Left cardiac atrium (tissue), 4 donors: ENCODE measurements around the gene CRKL. TPM values are rescaled to one million over a fixed set of nuclear protein-coding genes. Genes with fewer than 3 reads are reported as not detected.

Experiments
- ATAC-seq, 2 donors: fragments of 200-7000 bp; cut with Tn5 transposase; one replicate each; pipeline ENCODE4 v1.9.1; 2020; ENCODE audit warnings: mild to moderate bottlenecking in 2 of 2, moderate library complexity in 2 of 2
- DNase-seq: peaks from one replicate; pipeline ENCODE4 v3.0.0-alpha.2; 2020
- intact Hi-C, 2 donors: fragments of 100-400 bp; cut with DNase I; formaldehyde crosslinking; loops; one replicate each; pipeline versions ENCODE4 v1.14.1 to v1.15.1; 2022 to 2023
- total RNA-seq, 2 donors: library from RNA; stranded (reverse); fragmentation: NEBNext Ultra II Directional; extraction: Animal tissue kit (Norgen Biotek cat#: 25700); gene quantifications; one replicate each; pipeline ENCODE4 v1.2.1, GENCODE V29; 2021
- donor health status: DM: no; HTN: yes; CAD: no.
- donor health status: DM: no; HTN: yes; CAD: no; lungs with severe emphysema.
- donor health status: DM: yes; HTN: yes; CAD: no.
- donor health status: Dilated cardiomyopathy.

Gene CRKL
- total RNA-seq, 2 donors from 2014 or later = 48.7 to 50.2 TPM

- no peak for ATAC-seq
- no peak for DNase-seq
- intact Hi-C loops = no loop called here
These were observed 28.3 kb downstream of the CRKL start for GRCh38 chr22:20945578-20945934.

GRCh38 chr22:20946080-20946986, 29.1 kb downstream of the CRKL start:
- intact Hi-C loops = no loop called here
- ATAC-seq (peak; percentile 67 to 79), DNase-seq (no peak)

- no peak for DNase-seq
- ATAC-seq = no peak
- intact Hi-C loops = no loop called here
These were observed 29.8 kb downstream of the CRKL start for GRCh38 chr22:20946991-20947390.

DNA sequence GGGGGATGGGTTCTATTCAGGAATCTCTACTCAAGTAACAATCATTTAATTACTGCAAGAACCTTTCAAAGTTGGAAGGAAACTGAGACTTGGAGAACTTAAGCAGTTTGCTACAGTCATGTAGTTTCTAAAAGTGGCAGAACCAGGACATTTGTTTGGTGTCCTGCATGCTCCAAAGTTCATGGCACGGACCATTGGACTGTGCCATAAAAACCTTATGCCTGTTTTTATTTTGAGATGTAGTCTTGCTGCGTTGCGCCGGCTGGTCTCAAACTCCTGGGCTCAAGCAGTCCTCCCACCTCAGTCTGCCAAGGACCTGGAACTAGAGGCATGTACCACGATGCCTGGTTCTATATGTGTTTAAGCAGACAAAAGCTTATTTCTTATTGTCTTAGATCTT, 31.2 kb downstream of the CRKL start:
- DNase-seq = no peak
- intact Hi-C loops = no loop called here
- no peak for ATAC-seq

DNA sequence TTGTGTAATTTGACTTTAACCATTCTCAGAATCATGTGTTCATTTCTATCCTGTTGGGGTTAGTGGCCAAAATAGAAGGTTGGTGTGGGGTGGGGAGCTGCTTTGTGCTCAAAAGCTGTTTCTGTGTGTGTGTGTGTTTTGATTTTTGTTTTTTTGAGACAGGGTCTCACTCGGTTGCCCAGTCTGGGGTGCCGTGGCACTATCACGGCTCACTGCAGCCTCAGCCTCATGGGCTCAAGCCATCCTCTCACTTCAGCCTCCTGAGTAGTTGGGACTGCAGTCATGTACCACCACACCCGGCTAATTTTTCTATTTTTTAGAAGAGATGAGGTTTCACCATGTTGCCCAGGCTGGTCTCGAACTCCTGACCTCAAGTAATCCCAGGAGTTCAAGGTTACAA, 31.8 kb downstream of the CRKL start:
- DNase-seq (no peak), ATAC-seq (no peak)
- intact Hi-C loops = no loop called here

DNA sequence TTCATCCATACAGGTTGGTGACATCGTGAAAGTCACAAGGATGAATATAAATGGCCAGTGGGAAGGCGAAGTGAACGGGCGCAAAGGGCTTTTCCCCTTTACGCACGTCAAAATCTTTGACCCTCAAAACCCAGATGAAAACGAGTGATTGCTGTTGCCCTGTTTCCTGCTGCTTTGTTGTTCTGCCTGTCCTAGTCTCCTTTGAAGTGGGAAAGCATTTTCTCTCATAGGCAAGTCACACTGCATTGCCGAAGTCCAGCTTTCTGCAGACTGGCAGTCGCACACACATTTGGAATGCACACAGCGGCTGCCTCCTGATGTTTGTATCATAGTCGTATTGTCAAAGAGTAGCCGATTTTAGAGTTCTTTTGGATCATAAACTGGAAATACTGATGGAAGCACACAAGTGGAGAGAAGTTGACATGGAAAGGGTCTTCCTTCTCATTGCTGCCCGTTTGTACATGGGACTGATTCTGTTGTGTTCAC, 32.5 kb downstream of the CRKL start:
- no peak for DNase-seq
- intact Hi-C loops = no loop called here

DNA sequence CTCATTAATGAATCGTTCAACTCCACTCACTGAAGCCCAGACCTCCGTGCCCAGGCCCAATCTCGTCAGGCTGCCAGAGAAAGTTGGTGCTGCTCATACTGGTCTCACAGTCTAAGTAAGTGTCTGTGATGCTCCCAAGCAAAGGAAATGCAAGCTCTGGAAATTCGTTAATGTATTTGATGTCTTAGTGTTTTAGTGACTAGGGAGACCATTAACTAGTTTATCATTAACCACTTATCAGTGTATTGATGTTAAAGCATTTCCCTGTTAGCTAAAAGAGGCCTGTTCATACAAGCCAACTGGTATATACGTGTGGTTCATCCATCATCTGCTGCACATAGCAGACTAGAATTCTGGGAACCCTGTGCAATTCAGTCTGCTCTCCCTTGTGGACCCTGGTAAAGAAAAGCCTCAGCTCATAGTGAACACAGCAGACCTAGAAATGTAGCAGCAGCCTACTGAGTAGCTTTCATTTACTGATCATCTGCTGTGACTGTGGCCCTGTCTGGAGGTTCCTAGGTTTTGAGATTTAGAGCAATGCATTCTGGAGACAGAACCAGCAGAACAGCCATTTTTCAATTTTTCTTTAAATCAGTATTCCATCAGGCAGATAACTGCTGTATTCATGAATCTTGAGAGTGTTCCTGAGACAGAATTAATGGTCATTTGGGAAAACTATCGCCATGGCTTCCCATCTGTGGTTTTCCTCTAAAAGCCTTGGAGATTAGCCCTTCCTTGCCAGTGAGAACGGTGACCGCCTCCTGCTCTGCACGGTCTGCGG, 34.1 kb downstream of the CRKL start:
- ATAC-seq = no peak
- intact Hi-C loops = no loop called here
- DNase-seq = no peak

More for the DNA sequence above, 32.5 kb downstream of the CRKL start:
- ATAC-seq = no peak

- intact Hi-C loops = no loop called here
- no peak for ATAC-seq
- DNase-seq = no peak
These were observed 34.7 kb downstream of the CRKL start for GRCh38 chr22:20951932-20952380.

- intact Hi-C loops = no loop called here
- DNase-seq = no peak
- no peak for ATAC-seq
These were observed 35.5 kb downstream of the CRKL start for GRCh38 chr22:20952544-20953341.

DNA sequence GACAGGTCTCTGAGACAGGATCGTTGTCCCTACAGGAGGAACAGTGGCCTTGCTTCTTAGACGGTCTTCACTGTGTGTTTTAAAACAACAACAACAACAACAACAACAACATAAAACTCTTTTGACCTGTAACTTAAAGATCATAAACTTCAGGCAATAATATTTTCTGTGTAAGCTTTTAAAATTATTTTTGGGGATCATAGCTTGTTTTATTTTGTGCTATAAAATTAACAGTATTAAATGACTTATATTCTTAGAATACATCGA, 36.1 kb downstream of the CRKL start:
- DNase-seq (no peak), ATAC-seq (no peak)
- intact Hi-C loops = no loop called here

GRCh38 chr22:20953668-20954500, 36.7 kb downstream of the CRKL start:
- intact Hi-C loops = no loop called here
- ATAC-seq (peak; percentile 21 to 33), DNase-seq (no peak)

DNA sequence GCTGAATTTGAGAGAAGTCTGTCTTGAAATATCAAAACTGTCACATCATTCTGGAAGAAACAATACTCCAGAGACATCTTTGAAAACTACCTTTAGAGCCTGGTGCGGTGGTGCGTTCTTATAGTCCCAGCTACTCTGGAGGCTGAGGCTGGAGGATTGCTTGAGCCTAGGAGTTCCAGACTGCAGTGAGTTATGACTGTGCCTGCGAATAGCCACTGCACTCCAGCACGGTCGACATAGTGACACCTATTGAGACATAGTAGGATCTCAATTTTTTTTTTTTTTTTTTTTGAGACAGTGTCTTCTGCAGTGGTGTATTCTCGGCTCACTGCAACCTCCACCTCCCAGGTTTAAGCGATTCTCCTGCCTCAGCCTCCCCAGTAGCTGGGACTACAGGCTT, 38.3 kb downstream of the CRKL start:
- no peak for ATAC-seq
- no peak for DNase-seq
- intact Hi-C loops = no loop called here

- intact Hi-C loops = no loop called here
- DNase-seq = no peak
- no peak for ATAC-seq
These were observed 39.3 kb downstream of the CRKL start for GRCh38 chr22:20956258-20957101.

DNA sequence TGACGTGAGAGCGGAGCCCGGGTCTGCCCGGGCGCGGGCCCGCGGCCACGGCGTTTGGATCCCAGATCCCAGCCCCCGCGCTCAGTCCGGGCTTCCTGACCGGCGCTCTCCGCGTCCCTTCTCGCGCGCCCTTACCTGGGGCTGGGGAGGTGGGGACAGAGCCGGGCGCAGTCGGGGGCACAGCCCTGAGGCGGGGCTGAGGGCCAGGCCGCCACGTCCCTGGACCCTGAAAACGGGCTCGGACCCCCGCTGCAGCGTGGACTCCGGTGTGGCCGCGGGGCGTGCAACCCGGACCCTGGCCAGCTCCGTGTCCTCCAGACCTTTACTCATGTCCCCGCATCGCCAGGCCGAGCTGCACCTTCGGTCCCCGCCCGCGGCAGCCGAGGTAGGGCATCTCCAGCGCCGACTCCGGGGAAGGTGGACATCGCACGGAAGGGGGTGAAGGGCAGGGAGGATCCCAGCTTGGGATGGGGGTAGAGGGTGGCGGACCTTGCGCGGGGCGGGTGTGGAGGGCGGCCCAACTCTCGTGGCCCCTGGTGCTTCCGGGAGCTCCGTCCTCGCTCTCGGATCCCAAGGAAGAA, 40.0 kb downstream of the CRKL start:
- intact Hi-C loops = no loop called here
- ATAC-seq (peak; percentile 65 to 73), DNase-seq (no peak)

- intact Hi-C loops = no loop called here
These were observed 40.6 kb downstream of the CRKL start for GRCh38 chr22:20957683-20958431.

GRCh38 chr22:20959578-20960461, 42.6 kb downstream of the CRKL start:
- ATAC-seq (no peak), DNase-seq (no peak)
- intact Hi-C loops = no loop called here

More at GRCh38 chr22:20957683-20958431, 40.6 kb downstream of the CRKL start:
- ATAC-seq (peak; percentile 61 to 68), DNase-seq (no peak)
